HEK293 (cell line): Measurements from ENCODE around the gene S1PR2.

Experiments used
- CTCF ChIA-PET: fragments of 350-600 bp; formaldehyde crosslinking; extraction: SDS; loops from one replicate; lab custom pipeline; 2021; ENCODE audit warnings: antibody characterized with exemption; lab: Yijun Ruan, JAX
- POLR2A ChIA-PET: fragments of 300-600 bp; formaldehyde crosslinking; extraction: SDS; loops from one replicate; lab custom pipeline; 2020; ENCODE audit warnings: antibody characterized with exemption, inconsistent platforms; lab: Yijun Ruan, JAX
- H3K27ac ChIP-seq: fragments of 200-500 bp; sonication (Bioruptor generic); 2 replicates; pipeline ENCODE4 v1.5.1; 2014; ENCODE audit warnings: low read depth, low read length, control low read depth, inconsistent platforms; ENCODE audit errors: extremely low read depth
- H3K36me3 ChIP-seq, 2 experiments: fragments of 200-500 bp in 1 of 2; sonication (Bioruptor generic) in 1 of 2; 1 replicate in 1 of 2; 2 replicates in 1 of 2; pipeline ENCODE4 v1.5.1; 2014 to 2017; ENCODE audit warnings: inconsistent platforms in 2 of 2, low read length in 2 of 2; ENCODE audit not compliant: control insufficient read depth in 2 of 2, insufficient read depth in 1 of 2
- H3K4me1 ChIP-seq: fragments of 200-500 bp; sonication (Bioruptor generic); 2 replicates; pipeline ENCODE4 v1.5.1; 2014; ENCODE audit warnings: mild to moderate bottlenecking, low read length, inconsistent platforms; ENCODE audit not compliant: control insufficient read depth, insufficient read depth
- H3K4me3 ChIP-seq: 2 replicates; pipeline ENCODE4 v1.5.1; 2011; ENCODE audit warnings: low read depth, mild to moderate bottlenecking, control low read depth, low read length, moderate library complexity
- H3K9me3 ChIP-seq: fragments of 200-500 bp; sonication (Bioruptor generic); 2 replicates; pipeline ENCODE4 v1.5.1; 2014; ENCODE audit warnings: low read depth, low read length, inconsistent platforms; ENCODE audit not compliant: control insufficient read depth, insufficient read depth
- CTCF ChIP-seq: fragments of 450-650 bp; formaldehyde crosslinking; IDR thresholded peaks from 2 replicates; pipeline ENCODE4 v1.5.1; 2016; ENCODE audit warnings: missing biosample characterization, missing genetic modification characterization
- KLF16 ChIP-seq: fragments of 450-650 bp; formaldehyde crosslinking; IDR thresholded peaks from 2 replicates; pipeline ENCODE4 v1.5.1; 2017; ENCODE audit warnings: missing biosample characterization, missing genetic modification characterization
- PRDM1 ChIP-seq: fragments of 450-650 bp; formaldehyde crosslinking; IDR thresholded peaks from 2 replicates; pipeline ENCODE4; 2016; ENCODE audit warnings: missing biosample characterization, missing genetic modification characterization
- REPIN1 ChIP-seq: fragments of 450-650 bp; formaldehyde crosslinking; IDR thresholded peaks from 2 replicates; pipeline ENCODE4 v1.5.1; 2017; ENCODE audit warnings: missing biosample characterization, missing genetic modification characterization, low read depth
- YY2 ChIP-seq: fragments of 450-650 bp; formaldehyde crosslinking; IDR thresholded peaks from 2 replicates; pipeline ENCODE4 v1.5.1; 2016; ENCODE audit warnings: missing biosample characterization, missing genetic modification characterization
- ZBTB10 ChIP-seq: fragments of 450-650 bp; formaldehyde crosslinking; IDR thresholded peaks from 2 replicates; pipeline ENCODE4 v1.5.1; 2016; ENCODE audit warnings: missing biosample characterization, missing genetic modification characterization
- ZFHX2 ChIP-seq: fragments of 450-650 bp; formaldehyde crosslinking; conservative IDR thresholded peaks from 2 replicates; pipeline ENCODE4 v1.5.1; 2016; ENCODE audit warnings: missing biosample characterization, missing genetic modification characterization
- ZNF140 ChIP-seq: fragments of 450-650 bp; formaldehyde crosslinking; IDR thresholded peaks from 2 replicates; pipeline ENCODE4 v1.5.1; 2016; ENCODE audit warnings: missing biosample characterization, missing genetic modification characterization
- ZNF169 ChIP-seq: fragments of 450-650 bp; formaldehyde crosslinking; IDR thresholded peaks from 2 replicates; pipeline ENCODE4 v1.5.1; 2016; ENCODE audit warnings: missing biosample characterization, missing genetic modification characterization
- ZNF24 ChIP-seq: fragments of 450-650 bp; formaldehyde crosslinking; IDR thresholded peaks from 2 replicates; pipeline ENCODE4 v1.5.1; 2016; ENCODE audit warnings: missing biosample characterization, missing genetic modification characterization
- ZNF350 ChIP-seq: fragments of 450-650 bp; formaldehyde crosslinking; IDR thresholded peaks from 2 replicates; pipeline ENCODE4 v1.5.0; 2017; ENCODE audit warnings: missing biosample characterization, mild to moderate bottlenecking, missing genetic modification characterization
- ZNF398 ChIP-seq: fragments of 450-650 bp; formaldehyde crosslinking; IDR thresholded peaks from 2 replicates; pipeline ENCODE4 v1.5.1; 2017; ENCODE audit warnings: missing biosample characterization, missing genetic modification characterization
- ZNF404 ChIP-seq: fragments of 450-650 bp; formaldehyde crosslinking; IDR thresholded peaks from 2 replicates; pipeline ENCODE4 v1.5.1; 2017; ENCODE audit warnings: missing biosample characterization, missing genetic modification characterization
- ZNF449 ChIP-seq: fragments of 450-650 bp; formaldehyde crosslinking; IDR thresholded peaks from 2 replicates; pipeline ENCODE4 v1.5.1; 2017; ENCODE audit warnings: missing biosample characterization, mild to moderate bottlenecking, missing genetic modification characterization, moderate library complexity
- ZNF530 ChIP-seq: fragments of 450-650 bp; formaldehyde crosslinking; IDR thresholded peaks from 2 replicates; pipeline ENCODE4 v1.5.1; 2016; ENCODE audit warnings: low read depth, missing biosample characterization, missing genetic modification characterization
- ZNF561 ChIP-seq: fragments of 450-650 bp; IDR thresholded peaks from 2 replicates; pipeline ENCODE4 v1.5.1; 2018; ENCODE audit warnings: missing biosample characterization, missing genetic modification characterization, borderline replicate concordance
- ZNF639 ChIP-seq: fragments of 450-650 bp; formaldehyde crosslinking; IDR thresholded peaks from 2 replicates; pipeline ENCODE4 v1.5.1; 2016; ENCODE audit warnings: missing biosample characterization, missing genetic modification characterization
- ZNF747 ChIP-seq: fragments of 450-650 bp; formaldehyde crosslinking; IDR thresholded peaks from 2 replicates; pipeline ENCODE4 v1.5.1; 2016; ENCODE audit warnings: missing biosample characterization, missing genetic modification characterization
- ZNF837 ChIP-seq: fragments of 450-650 bp; formaldehyde crosslinking; IDR thresholded peaks from 2 replicates; pipeline ENCODE4 v1.5.1; 2016; ENCODE audit warnings: missing biosample characterization, missing genetic modification characterization

Gene S1PR2

DNA sequence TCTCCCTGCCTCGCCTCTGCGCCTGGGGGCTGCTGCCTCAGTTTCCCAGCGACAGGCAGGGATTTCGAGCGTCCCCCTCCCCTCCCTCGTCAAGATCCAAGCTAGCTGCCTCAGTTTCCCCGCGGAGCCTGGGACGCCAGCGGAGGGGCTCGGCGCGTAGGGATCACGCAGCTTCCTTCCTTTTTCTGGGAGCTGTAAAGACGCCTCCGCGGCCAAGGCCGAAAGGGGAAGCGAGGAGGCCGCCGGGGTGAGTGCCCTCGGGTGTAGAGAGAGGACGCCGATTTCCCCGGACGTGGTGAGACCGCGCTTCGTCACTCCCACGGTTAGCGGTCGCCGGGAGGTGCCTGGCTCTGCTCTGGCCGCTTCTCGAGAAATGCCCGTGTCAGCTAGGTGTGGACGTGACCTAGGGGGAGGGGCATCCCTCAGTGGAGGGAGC lies 39.1 kb upstream of the S1PR2 start:
- Histone ChIP-seq H3K4me3 (no peak overlapping the region), H3K9me3 (no peaks in the 10 kb centered on the region), H3K4me1 (no peaks in the 10 kb centered on the region), H3K27ac (no peak overlapping the region), H3K36me3 (no peaks in the 10 kb centered on the region)
- no peak for TF ChIP-seq REPIN1 (tag by site-specific recombination)
- no peak for TF ChIP-seq ZNF530
- no peak for TF ChIP-seq ZNF561 (tag by site-specific recombination)
- no peak for TF ChIP-seq ZNF398 (tag by site-specific recombination)
- TF ChIP-seq ZBTB10 (tag by site-specific recombination) = no peak
- no peak for TF ChIP-seq ZNF404 (tag by site-specific recombination)
- ChIA-PET CTCF (interaction anchor here (0.5 to 9.2 kb wide), 12 partner anchors 9 to 281 kb away, joined by 3 to 170 read pairs (median 6); partner anchors contain the start of genes FDX2, ICAM5, RAVER1 and TYK2), POLR2A (interaction anchor here (0.6 to 2.5 kb wide), 9 partner anchors 19 to 121 kb away, joined by 3 to 17 read pairs (median 5); partner anchors contain the start of genes FDX2, ICAM5 and TYK2)

GRCh38 chr19:10269333-10270179 lies 38.4 kb upstream of the S1PR2 start:
- no peak overlapping the region; the same call in none of the 2 replicates for H3K4me3 ChIP-seq
- H3K4me1 ChIP-seq = no peaks in the 10 kb centered on the region
- no peak overlapping the region for H3K27ac ChIP-seq
- POLR2A ChIA-PET = interaction anchor here (0.6 to 2.5 kb wide), 13 partner anchors 10 to 122 kb away, joined by 3 to 17 read pairs (median 5); partner anchors contain the start of genes FDX2, ICAM5, RAVER1 and TYK2
- no peaks in the 10 kb centered on the region for H3K9me3 ChIP-seq
- CTCF ChIA-PET = interaction anchor here (0.5 to 9.2 kb wide), 24 partner anchors 9 to 431 kb away, joined by 3 to 170 read pairs (median 4); partner anchors contain the start of genes FDX2, ICAM4, ICAM5 and RAVER1
- H3K36me3 ChIP-seq = no peaks in the 10 kb centered on the region
- TF ChIP-seq ZNF449 (no peak), ZNF837 (tag by site-specific recombination) (no peak), CTCF (tag by site-specific recombination) (peak; percentile 93), ZNF350 (tag by site-specific recombination) (no peak), ZNF140 (tag by site-specific recombination) (no peak), ZNF398 (tag by site-specific recombination) (peak; percentile 62), ZNF169 (tag by site-specific recombination) (no peak), KLF16 (tag by site-specific recombination) (no peak), ZNF24 (tag by site-specific recombination) (0 out of 2 replicates have a peak, but pooled peaks have one; percentile 48), ZNF747 (no peak), YY2 (tag by site-specific recombination) (no peak), PRDM1 (no peak), ZFHX2 (tag by site-specific recombination) (no peak), ZNF639 (tag by site-specific recombination) (no peak)
